Measurements from ENCODE around the gene PICK1. TPM values are rescaled to one million over a fixed set of nuclear protein-coding genes. Genes with fewer than 3 reads are reported as not detected.

PICK1 gene
- total and polyA plus RNA-seq, 8 donors = 12.5 to 55.0 (median 23.3) TPM

DNA sequence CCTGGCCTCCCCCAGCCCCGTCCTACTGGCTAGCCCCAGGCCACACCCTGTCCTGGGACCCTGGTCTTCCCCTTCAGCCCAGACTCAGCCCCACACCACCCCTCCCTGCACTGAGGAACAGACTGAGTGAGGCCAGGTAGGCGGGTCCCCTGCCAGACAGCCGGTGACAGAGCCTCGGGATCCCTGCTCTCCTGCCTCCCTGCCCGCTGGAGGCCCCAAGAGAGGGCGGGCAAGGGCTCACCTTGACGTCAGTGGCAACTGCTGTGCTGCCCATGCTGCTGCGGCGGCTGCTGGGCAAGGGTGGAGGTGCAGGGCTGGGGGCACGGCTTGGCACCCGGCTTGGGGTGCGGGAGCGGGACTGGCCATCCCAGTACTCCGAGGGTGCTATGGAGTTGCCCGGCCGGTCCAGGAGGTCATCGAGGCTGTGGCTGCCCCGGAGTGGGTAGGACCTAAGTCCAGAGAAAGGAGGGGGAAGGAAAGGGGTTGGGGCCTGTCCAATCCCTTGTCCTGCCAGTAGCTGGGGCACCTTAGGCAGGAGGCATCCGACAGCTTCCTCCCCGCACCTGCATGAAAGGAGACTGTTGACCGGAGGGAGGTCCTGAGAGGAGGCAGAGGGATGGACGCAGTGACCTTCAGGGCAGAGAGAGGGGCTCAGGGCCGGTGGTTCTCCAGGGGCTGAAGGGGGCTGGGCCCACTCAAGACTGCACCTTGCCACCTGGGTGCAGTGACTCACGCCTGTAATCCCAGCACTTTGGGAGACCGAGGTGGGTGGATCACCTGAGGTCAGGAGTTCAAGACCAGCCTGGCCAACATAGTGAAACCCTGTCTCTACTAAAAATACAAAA, 29.0 kb downstream of the PICK1 start:
- DNase-seq (peak in 1 of 6 donors; percentile 65), ATAC-seq (no peak)
- H3K27me3 ChIP-seq = peaks cover 0 to 4% (median 0%) of the 10 kb centered on the region in 4 donors

DNA sequence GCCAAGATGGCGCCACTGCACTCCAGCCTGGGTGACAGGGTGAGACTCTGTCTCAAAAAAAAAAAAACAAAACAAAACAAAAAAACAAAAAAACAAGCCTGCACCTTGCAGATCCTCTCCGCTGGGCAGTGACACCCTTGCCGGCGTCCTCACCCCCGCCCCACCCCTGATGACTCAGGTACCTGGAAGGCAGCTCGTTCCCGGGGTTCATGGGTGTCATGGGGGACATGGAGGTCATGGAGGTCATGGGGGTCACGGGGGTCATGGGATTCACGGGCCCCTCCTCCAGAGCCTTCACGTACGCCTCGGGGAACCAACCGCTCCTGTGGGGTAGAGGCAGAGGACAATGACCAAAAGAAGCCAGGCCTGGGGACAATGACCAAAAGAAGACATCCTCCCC, 29.7 kb downstream of the PICK1 start:
- WGBS, 2 donors = 92% methylated on average over 13 of the region's 13 CpGs
- Histone ChIP-seq H3K27ac (no peak overlapping the region), H3K27me3 (peaks cover 0 to 4% (median 0%) of the 10 kb centered on the region in 4 donors), H3K4me1 (no peaks in the 10 kb centered on the region), H3K4me3 (no peak overlapping the region), H3K9me3 (no peaks in the 10 kb centered on the region), H3K36me3 (no peaks in the 10 kb centered on the region)
- FAIRE-seq (no peak), ATAC-seq (no peak), DNase-seq (peak in 1 of 6 donors; percentile 40)
- intact Hi-C loops (cut with DNase I) = no loop called here
- TF ChIP-seq, protein P1, sequence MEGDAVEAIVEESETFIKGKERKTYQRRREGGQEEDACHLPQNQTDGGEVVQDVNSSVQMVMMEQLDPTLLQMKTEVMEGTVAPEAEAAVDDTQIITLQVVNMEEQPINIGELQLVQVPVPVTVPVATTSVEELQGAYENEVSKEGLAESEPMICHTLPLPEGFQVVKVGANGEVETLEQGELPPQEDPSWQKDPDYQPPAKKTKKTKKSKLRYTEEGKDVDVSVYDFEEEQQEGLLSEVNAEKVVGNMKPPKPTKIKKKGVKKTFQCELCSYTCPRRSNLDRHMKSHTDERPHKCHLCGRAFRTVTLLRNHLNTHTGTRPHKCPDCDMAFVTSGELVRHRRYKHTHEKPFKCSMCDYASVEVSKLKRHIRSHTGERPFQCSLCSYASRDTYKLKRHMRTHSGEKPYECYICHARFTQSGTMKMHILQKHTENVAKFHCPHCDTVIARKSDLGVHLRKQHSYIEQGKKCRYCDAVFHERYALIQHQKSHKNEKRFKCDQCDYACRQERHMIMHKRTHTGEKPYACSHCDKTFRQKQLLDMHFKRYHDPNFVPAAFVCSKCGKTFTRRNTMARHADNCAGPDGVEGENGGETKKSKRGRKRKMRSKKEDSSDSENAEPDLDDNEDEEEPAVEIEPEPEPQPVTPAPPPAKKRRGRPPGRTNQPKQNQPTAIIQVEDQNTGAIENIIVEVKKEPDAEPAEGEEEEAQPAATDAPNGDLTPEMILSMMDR (IDR thresholded peaks at IDR 0.05) = no peak

More for the DNA sequence above, 29.0 kb downstream of the PICK1 start:
- intact Hi-C loops (cut with DNase I) = no loop called here
- no peak for FAIRE-seq
- Histone ChIP-seq H3K4me1 (peaks cover 0 to 4% (median 3%) of the 10 kb centered on the region in 3 donors), H3K36me3 (no peaks in the 10 kb centered on the region), H3K9me3 (no peaks in the 10 kb centered on the region), H3K27ac (no peak overlapping the region), H3K4me3 (no peak overlapping the region)
- TF ChIP-seq, protein P1 (IDR thresholded peaks at IDR 0.05) = no peak
- WGBS, 2 donors = 84 to 91% methylated on average over 22 to 25 of the region's 25 CpGs

DNA sequence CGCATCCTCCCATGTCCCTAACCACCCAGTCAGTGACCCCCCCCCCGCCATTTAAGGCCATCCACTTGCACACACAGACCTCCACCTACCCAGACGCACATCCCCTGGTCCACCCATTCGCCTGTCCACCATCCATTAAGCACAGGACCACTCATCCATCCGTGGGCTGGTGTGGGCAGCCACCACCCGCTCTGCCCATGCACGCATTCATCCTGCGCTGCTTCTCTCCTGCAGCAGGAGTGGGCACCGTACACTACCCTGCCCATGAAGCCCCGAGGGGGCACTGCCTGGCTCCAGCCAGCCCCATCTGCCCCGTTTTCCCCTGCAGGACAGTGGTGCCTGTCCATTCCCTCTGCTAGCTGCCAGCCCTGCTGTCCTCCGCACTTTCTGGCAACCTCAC, 30.7 kb downstream of the PICK1 start:
- Histone ChIP-seq H3K27ac (no peak overlapping the region), H3K4me1 (no peaks in the 10 kb centered on the region), H3K9me3 (no peaks in the 10 kb centered on the region), H3K36me3 (no peaks in the 10 kb centered on the region), H3K27me3 (no peaks in the 10 kb centered on the region), H3K4me3 (no peak overlapping the region)
- TF ChIP-seq, protein P1 (IDR thresholded peaks at IDR 0.05) = no peak
- DNase-seq (peak in 1 of 6 donors; percentile 43), ATAC-seq (no peak), FAIRE-seq (no peak)
- intact Hi-C loops (cut with DNase I) = no loop called here
- WGBS, 2 donors = 91 to 93% methylated on average over 12 of the region's 12 CpGs

GRCh38 chr22:38088629-38089473, 31.6 kb downstream of the PICK1 start:
- ATAC-seq (no peak), DNase-seq (peak in 1 of 6 donors; percentile 56), FAIRE-seq (no peak)
- H3K9me3 ChIP-seq = no peaks in the 10 kb centered on the region
- H3K27me3 ChIP-seq = no peaks in the 10 kb centered on the region
- H3K36me3 ChIP-seq = no peaks in the 10 kb centered on the region
- no peak overlapping the region for H3K27ac ChIP-seq
- intact Hi-C loops (cut with DNase I) = no loop called here
- TF ChIP-seq, protein P1 (IDR thresholded peaks at IDR 0.05) = no peak
- WGBS, 2 donors = 58 to 60% methylated on average over 59 to 81 of the region's 85 CpGs
- H3K4me1 ChIP-seq = no peaks in the 10 kb centered on the region
- no peak overlapping the region for H3K4me3 ChIP-seq
